GM21825 (cell line): ENCODE data around the gene PDE4DIP.
"Not testable (repeated sequence)": the region's sequence is repeated elsewhere in the genome, so short reads cannot be mapped to it uniquely, and the experiment has no call there.

Experiments used
- ATAC-seq: cut with Tn5 transposase; IDR thresholded peaks from one replicate; pipeline ENCODE4 v1.9.1; 2021; ENCODE audit warnings: mild to moderate bottlenecking, moderate library complexity; ENCODE audit not compliant: unreplicated experiment

Gene PDE4DIP

DNA sequence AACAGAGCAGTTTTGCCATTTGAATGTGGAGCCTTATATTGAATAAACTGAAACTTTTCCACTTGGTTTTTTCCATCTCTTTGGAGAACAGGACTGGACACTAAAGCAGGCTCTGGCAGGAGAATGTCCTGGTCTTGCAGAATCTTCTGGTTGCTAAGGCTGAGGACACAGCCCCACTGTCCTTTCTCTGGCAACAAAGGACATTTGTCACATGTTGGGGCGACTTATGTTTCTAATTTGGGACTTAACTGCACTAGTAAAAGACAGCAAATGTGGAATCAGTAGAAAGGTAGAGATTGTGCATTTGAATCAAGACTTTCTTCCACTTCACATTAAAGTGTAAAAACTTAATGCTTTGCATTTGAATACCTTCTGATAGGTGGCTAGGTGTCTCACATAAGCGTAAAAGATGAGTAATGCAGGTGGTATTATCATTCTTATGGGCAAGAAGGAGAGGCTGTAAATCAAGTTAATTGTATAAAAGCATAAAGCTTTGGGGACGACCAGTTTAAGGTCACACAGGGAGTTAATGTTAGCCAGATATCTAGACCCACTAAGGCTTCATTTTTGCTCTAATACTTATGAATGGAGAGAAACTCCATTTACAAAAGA, 74.7 kb downstream of the PDE4DIP start:
- ATAC-seq, result not testable (repeated sequence)

DNA sequence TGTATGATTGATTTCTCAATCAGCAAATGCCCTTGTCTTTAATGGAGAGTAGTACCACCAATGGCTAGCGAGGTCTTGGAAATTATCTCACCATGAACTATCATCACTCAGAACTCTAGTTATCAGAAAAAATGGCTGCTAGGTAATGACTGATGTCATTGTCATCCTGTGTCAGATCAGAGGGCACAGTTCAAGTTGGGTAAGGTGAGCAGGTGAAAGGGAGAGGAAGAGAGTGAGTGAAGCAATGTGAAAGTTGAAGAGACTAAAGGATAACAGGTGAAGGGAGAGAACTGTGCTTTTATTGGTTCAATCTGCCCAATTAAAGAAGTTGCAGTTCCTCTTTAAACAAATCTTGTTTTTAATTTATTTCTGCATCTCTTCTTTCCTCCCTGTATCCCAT, 76.8 kb downstream of the PDE4DIP start:
- ATAC-seq, result not testable (repeated sequence)

DNA sequence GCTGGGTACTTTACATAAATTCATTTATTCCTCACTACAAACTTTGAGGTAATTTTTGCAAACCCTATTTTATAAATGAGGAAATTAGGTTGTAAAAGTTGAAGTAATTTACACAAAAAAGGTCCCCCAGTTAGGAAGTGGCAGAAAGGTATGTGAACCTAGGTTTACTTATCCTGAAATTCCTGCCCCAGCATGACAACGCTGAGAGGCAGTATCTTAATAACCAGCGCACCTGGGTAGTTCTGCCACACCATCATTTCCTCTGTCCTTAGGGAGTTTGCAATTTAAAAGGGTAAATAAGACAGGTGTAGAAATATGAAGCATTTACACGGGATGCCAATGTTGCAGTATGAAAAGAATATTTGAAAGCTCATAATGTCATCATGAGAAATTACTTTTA, 79.6 kb downstream of the PDE4DIP start:
- ATAC-seq, result not testable (repeated sequence)

DNA sequence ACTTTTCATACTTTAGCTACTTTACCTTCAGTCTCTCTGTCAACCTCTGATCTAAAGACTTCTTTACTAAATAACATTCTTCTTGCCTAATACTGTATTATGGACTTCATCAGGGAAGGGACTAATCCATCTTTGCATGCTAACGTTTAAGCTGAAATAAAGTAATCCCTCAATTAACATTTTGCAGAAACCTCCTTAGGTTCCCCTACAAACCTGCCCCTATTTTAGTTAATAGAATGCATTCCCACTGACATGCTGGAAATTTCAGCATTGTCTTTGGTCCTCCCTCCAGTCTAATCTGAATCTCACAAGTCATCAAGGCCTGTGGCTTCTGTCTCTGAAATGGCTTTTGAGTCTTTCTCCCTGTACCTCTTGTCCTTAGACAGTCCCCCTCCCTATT, 83.4 kb downstream of the PDE4DIP start:
- not testable (repeated sequence) for ATAC-seq

DNA sequence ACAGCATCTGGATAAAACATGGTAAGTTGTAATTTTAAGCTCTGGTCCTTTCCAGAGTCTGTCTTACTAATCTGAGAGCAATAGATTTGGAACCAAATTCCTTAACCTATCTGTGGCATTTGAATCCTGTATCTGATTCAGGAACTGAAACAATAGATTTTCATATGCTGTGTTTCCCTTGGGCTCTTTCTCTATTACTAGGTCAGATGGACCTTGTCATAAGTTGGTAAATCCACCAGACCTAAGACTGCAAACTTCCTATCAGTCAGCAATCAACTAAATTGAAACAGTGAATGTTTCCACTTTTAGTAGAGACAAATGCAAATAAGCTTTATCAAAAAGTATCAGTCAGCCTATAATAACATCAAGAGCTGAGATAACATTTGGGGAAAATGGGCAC, 85.0 kb downstream of the PDE4DIP start:
- ATAC-seq, result not testable (repeated sequence)

DNA sequence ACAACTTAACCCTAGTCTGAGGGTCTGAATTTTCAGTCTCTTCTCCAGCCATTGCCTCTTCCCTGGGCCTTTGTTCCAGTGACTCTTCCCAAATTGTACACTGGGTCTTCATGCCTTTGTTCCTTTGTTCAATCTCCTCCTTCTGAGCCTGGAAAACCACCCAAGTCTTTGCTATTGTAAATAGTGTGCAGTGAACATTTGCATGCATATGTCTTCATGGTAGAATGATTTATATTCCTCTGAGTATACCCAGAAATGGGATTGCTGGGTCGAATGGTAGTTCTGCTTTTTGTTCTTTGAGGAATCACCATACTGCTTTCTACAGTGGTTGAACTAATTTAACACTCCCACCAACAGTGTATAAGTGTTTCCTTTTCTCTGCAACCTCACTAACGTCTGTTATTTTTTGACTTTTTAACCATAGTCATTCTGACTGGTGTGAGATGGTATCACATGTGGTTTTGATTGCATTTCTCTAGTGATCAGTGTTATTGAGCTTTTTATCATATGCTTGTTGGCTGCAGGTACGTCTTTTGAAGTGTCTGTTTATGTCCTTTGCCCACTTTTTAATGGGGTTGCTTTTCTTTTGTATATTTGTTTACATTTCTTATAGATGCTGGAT, 91.3 kb downstream of the PDE4DIP start:
- not testable (repeated sequence) for ATAC-seq

DNA sequence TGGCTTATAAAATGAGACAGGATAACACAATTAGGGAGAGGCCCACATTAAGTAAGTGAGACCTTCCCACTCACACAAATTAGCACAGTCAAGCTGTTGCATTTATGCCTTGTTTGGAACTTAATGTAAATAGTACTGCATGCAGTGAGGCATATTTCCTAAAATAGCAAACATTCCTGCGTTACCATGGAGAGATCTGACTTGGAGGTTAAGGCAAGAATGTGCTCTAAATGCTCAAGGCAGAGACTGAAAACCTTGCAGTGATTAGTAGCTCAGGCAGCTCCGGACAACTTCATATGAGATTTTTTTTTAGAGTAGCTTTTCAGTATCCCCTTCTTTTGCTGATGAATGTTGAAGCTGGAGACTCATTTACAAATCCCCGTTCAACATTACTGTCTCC, 98.7 kb downstream of the PDE4DIP start:
- ATAC-seq, result not testable (repeated sequence)

DNA sequence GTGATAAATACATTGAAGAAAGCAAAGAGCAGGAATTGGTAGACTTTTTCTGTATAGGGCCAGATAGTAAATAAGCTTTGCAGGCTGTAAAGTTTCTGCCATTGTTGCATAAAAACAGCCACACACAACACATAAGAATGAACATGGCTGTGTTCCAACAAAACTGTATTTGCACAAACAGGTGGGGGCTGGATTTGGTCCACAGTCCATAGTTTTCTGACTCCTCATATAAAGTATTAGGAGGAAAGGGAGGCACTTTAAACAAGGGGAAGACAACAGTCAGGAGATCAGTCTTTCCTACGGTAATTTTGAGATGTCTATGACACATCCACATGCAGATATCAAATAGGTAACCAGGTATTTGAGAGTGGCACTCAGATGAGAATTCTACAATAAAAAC, 100.9 kb downstream of the PDE4DIP start:
- ATAC-seq, result not testable (repeated sequence)

DNA sequence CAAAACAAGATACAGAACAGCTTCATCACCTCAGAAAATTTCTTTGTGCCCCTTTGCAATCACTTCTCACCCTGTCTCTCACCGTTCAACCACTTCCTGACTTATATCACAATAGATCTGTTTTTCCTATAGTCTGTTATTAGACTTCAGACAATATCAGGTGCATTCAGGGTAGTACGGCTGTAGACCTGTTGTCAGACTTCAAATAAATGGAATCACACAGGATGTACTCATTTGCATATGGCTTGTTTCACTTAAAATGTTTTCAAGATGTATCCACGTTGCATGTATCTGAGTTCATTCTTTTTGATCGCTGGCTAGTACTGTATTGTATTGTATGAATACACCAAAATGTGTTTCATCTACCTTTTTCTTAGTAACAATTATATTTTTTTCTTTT, 104.5 kb downstream of the PDE4DIP start:
- not testable (repeated sequence) for ATAC-seq

DNA sequence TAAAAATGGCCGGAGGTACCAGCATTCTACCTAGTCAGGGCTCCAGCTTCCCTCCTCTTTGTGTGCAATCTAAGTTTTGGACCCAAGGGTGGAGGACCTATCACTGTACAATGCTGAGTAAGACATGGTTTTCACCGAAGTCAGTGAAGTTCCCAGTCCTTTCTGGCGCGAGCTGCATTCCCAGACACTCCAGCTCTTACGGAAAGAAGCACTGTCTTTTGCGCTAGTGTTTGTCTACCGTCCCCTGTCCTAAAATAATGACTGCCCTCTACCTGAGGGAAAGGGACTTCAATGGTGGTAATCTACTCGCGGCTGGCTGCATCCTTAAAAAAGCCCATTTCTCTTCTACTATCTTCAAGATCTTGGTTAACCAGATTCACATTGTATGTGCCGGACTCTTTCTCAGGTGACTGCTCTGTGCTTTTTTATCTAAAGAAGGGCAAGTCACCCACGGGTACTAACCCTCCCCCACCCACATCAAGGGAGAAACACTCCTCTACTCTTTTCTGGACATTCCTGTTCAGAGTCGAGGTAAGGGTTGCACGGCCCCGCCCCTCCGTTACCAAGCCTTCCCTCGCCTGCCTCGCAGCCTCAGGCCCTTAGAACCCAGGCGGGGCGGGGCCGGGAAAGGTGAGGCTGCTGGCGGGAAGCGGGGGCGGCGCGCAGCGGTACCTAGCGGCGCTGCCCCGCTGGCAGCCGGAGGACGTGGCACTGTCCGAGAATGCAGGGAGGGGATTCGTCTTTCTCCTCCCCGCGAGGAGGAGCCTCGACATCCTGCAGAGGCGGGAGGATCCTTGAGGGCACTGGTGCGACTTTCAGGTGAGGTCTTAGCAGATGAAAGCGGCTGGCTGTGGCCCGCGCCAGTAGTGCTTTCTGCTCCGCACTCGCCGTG, 107.4 kb downstream of the PDE4DIP start:
- peak; percentile 57 for ATAC-seq

DNA sequence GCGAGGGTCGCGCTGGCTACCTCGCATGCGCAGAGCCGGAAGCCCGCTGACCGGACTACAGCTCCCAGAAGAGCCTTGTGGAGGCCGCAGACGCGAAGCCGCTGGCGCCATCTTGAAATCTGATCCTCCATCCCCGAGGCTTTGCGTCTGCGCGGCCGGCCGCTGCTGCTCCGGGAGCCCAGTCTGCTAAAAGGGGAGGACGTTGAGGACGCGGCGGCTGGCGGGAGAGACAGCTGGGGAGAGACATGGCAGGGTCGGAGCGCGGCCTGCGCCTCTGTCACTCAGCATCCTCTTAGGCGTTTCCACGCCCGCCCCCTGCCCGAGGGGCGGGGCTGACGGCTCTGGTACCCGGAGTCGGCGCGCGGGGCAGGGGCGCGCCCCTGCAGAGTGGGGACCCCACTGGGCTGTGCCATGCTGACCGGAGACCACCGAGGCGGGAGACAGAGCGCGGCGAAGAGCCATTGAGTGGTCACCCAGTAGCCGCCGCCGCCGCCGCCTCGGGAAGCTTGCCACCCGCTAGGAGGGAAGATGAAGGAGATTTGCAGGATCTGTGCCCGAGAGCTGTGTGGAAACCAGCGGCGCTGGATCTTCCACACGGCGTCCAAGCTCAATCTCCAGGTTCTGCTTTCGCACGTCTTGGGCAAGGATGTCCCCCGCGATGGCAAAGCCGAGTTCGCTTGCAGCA, 108.2 kb downstream of the PDE4DIP start:
- ATAC-seq, result peak; percentile 73

DNA sequence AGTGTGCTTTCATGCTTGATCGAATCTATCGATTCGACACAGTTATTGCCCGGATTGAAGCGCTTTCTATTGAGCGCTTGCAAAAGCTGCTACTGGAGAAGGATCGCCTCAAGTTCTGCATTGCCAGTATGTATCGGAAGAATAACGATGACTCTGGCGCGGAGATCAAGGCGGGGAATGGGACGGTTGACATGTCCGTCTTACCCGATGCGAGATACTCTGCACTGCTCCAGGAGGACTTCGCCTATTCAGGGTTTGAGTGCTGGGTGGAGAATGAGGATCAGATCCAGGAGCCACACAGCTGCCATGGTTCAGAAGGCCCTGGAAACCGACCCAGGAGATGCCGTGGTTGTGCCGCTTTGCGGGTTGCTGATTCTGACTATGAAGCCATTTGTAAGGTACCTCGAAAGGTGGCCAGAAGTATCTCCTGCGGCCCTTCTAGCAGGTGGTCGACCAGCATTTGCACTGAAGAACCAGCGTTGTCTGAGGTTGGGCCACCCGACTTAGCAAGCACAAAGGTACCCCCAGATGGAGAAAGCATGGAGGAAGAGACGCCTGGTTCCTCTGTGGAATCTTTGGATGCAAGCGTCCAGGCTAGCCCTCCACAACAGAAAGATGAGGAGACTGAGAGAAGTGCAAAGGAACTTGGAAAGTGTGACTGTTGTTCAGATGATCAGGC, 108.8 kb downstream of the PDE4DIP start:
- ATAC-seq, result peak; percentile 4

DNA sequence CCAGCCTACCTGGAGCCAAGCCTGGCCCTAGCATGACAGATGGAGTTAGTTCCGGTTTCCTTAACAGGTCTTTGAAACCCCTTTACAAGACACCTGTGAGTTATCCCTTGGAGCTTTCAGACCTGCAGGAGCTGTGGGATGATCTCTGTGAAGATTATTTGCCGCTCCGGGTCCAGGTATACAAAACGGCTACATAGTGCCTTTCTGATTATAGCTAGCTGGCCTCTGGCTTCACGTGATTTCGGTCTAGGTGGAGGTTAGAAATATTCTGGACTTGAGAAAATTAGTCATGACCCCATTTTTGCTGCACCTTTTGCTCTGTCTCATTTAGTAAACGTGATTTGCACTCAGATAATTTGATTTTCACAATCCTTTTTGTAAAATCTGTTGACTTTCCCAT, 109.5 kb downstream of the PDE4DIP start:
- not testable (repeated sequence) for ATAC-seq

DNA sequence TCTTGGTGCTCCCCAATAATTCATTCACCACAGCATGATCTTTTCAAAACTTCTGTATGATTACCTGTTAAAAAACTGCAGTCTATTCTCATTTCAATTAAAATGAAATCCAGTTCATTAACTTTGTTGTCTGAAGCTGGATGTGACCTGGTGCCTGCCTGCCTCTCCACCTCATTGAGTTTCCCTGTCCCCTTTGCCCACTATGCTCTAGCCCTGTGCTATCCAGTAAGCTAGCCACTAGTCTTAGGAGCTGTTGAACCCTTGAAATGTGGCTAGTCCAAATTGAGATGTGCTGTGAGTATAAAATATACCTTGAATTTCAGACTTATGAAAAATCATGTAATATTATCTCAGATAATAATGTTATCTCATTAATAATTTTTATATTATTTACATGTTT, 114.1 kb downstream of the PDE4DIP start:
- not testable (repeated sequence) for ATAC-seq

DNA sequence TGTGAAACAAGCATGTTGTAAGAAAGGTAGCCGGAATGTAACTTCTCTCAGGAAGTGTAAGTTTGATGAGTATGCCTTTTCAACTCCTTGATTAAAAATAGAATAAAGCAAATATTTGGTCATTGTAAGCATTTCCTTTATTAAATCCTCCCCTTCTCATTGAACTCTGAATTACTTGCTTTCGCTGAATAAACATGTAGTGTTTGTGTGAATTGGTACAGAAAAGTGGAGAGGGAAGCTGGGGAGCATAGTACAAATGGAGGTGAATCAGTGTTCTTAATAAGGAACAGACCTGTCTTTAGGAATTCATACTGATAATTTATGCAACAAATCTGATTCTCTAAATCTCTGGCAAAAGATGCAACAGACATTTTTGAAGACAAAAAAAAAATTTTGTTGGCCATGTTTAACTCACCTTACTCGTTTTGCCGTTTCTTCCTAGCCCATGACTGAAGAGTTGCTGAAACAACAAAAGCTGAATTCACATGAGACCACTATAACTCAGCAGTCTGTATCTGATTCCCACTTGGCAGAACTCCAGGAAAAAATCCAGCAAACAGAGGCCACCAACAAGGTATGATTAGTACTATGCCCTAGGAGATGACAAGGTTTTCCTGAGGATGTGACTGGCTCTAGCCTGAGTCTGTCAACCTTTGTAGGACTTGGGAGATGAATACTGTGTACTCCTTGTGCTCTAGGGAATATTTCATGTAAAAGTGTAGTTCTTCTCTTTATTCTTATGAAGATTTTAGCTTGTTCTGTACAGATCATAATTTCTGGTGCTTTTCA, 116.2 kb downstream of the PDE4DIP start:
- ATAC-seq, result not testable (repeated sequence)

DNA sequence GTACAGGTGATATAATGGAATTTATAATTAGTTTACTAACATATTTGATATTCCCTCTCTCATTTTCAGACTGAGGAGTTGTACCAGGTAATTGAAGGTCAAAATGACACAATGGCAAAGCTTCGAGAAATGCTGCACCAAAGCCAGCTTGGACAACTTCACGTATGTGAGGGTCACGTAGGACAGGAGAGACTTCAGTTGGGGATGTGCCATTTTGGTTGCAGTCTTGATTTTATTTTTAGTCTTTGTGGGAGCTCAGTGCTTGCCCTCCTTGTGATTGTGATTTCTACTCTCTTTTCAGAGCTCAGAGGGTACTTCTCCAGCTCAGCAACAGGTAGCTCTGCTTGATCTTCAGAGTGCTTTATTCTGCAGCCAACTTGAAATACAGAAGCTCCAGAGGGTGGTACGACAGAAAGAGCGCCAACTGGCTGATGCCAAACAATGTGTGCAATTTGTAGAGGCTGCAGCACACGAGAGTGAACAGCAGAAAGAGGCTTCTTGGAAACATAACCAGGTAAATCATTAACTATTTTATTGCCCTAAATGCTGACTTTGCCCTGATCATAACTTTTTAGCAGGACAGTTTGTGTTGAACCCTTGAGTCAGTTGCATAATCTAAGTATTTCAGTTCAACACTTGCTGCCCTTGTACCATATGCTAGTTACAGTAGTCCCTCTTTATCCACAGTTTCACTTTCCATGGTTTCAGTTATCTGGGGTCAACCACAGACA, 118.1 kb downstream of the PDE4DIP start:
- not testable (repeated sequence) for ATAC-seq

DNA sequence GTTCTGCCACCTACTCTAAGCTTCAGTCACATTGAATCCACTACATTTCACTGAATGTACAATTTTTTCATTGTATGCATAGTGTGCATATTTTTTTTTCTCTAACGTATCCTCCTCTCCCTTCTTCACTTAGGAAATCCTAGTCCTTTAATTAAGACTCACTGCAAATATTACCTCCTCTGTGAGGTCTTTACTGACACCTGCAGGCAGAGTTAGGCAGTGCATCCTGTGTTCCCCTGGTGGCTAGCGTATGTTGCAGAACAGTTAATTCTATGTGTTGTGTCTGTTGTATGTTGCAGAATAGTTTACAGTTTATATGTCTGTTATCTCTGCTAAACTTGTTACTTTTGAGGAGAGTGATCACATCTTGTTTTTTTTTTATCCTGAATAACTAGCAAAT, 121.9 kb downstream of the PDE4DIP start:
- ATAC-seq, result peak; percentile 68

DNA sequence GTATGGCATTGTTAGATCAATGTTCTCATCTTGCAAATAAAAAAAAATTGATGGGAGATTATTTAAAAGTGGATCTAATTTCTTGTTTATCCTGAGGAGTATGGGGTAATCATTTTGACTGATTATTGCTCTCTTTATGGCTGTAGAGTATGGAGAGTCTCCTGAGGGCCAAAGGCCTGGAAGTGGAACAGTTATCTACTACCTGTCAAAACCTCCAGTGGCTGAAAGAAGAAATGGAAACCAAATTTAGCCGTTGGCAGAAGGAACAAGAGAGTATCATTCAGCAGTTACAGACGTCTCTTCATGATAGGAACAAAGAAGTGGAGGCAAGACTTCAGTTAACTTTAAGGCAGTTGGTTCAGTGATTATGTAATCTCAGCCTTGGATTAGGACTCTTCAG, 123.4 kb downstream of the PDE4DIP start:
- not testable (repeated sequence) for ATAC-seq

DNA sequence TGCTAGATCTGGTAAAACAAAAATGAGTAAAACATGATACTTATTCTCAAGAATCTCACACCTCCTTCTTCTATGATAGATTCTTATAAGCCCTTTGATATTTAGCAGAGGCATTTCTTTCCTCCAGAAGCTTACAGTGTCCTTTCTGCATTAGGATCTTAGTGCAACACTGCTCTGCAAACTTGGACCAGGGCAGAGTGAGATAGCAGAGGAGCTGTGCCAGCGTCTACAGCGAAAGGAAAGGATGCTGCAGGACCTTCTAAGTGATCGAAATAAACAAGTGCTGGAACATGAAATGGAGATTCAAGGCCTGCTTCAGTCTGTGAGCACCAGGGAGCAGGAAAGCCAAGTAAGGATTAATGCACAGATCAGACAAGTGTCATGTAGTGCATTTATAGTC, 124.5 kb downstream of the PDE4DIP start:
- not testable (repeated sequence) for ATAC-seq
